ENCODE data around the gene CD59. TPM values are rescaled to one million over a fixed set of nuclear protein-coding genes. Genes with fewer than 3 reads are reported as not detected.

Gene CD59
- total RNA-seq, 4 donors from 2014 or later, result 309 to 520 (median 422) TPM

DNA sequence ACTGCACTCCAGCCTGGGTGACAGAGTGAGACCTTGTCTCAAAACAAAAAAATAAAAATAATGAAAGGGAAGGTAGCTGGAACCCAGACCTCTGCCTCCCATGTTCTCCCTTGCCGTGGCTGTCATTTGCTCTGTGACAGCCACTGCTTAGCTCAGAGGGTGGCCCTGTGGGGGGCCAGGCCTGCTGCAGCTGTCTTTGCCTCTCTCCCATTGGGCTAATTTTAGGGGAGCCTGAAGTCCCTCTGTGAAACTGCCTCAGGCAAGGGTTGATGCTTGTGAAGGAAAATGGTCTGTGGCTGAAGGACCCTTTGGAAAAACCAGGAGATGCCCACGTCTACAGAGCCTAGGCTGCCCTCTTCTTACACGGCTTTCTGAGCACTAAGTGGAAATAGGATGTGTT lies 78.5 kb downstream of the CD59 start:
- no peak overlapping the region for H3K27ac ChIP-seq
- no peak for DNase-seq (ENCODE audit: low spot score in 2 of 2)
- H3K9me3 ChIP-seq, result no peaks in the 10 kb centered on the region
- no peak overlapping the region for H3K4me3 ChIP-seq
- TF ChIP-seq EP300 (IDR thresholded peaks at IDR 0.05) (no peak), POLR2AphosphoS5 (IDR thresholded peaks at IDR 0.05) (no peak), POLR2A (IDR thresholded peaks at IDR 0.05) (no peak)
- TF ChIP-seq, protein P1, sequence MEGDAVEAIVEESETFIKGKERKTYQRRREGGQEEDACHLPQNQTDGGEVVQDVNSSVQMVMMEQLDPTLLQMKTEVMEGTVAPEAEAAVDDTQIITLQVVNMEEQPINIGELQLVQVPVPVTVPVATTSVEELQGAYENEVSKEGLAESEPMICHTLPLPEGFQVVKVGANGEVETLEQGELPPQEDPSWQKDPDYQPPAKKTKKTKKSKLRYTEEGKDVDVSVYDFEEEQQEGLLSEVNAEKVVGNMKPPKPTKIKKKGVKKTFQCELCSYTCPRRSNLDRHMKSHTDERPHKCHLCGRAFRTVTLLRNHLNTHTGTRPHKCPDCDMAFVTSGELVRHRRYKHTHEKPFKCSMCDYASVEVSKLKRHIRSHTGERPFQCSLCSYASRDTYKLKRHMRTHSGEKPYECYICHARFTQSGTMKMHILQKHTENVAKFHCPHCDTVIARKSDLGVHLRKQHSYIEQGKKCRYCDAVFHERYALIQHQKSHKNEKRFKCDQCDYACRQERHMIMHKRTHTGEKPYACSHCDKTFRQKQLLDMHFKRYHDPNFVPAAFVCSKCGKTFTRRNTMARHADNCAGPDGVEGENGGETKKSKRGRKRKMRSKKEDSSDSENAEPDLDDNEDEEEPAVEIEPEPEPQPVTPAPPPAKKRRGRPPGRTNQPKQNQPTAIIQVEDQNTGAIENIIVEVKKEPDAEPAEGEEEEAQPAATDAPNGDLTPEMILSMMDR (IDR thresholded peaks at IDR 0.05), result no peak
- peaks cover 5% of the 10 kb centered on the region for H3K4me1 ChIP-seq
- no peaks in the 10 kb centered on the region for H3K27me3 ChIP-seq
- WGBS, result 91% methylated on average over 3 of the region's 3 CpGs
- no peaks in the 10 kb centered on the region for H3K36me3 ChIP-seq

- H3K27ac ChIP-seq, result no peak overlapping the region
- DNase-seq (ENCODE audit: low spot score in 2 of 2), result no peak
- no peak overlapping the region for H3K4me3 ChIP-seq
- H3K27me3 ChIP-seq, result no peaks in the 10 kb centered on the region
- peaks cover 5% of the 10 kb centered on the region for H3K4me1 ChIP-seq
- TF ChIP-seq EP300 (IDR thresholded peaks at IDR 0.05) (no peak), POLR2A (IDR thresholded peaks at IDR 0.05) (no peak), POLR2AphosphoS5 (IDR thresholded peaks at IDR 0.05) (no peak)
- TF ChIP-seq, protein P1 (IDR thresholded peaks at IDR 0.05), result no peak
- no peaks in the 10 kb centered on the region for H3K36me3 ChIP-seq
- WGBS, result 88% methylated on average over 6 of the region's 7 CpGs
- no peaks in the 10 kb centered on the region for H3K9me3 ChIP-seq
These were observed 79.5 kb downstream of the CD59 start for GRCh38 chr11:33656768-33657167.

GRCh38 chr11:33655842-33656600 lies 80.2 kb downstream of the CD59 start:
- no peak for DNase-seq (ENCODE audit: low spot score in 2 of 2)
- Histone ChIP-seq H3K27me3 (no peaks in the 10 kb centered on the region), H3K4me1 (peaks cover 5% of the 10 kb centered on the region), H3K9me3 (no peaks in the 10 kb centered on the region), H3K36me3 (no peaks in the 10 kb centered on the region), H3K4me3 (no peak overlapping the region), H3K27ac (no peak overlapping the region)
- WGBS, result 72% methylated on average over 11 of the region's 11 CpGs
- TF ChIP-seq, protein P1 (IDR thresholded peaks at IDR 0.05), result no peak
- TF ChIP-seq POLR2AphosphoS5 (IDR thresholded peaks at IDR 0.05) (no peak), POLR2A (IDR thresholded peaks at IDR 0.05) (no peak), EP300 (IDR thresholded peaks at IDR 0.05) (no peak)

- Histone ChIP-seq H3K4me1 (peaks cover 5% of the 10 kb centered on the region), H3K27ac (no peak overlapping the region), H3K27me3 (no peaks in the 10 kb centered on the region), H3K9me3 (no peaks in the 10 kb centered on the region), H3K4me3 (no peak overlapping the region), H3K36me3 (no peaks in the 10 kb centered on the region)
- no peak for DNase-seq (ENCODE audit: low spot score in 2 of 2)
- 79% methylated on average over 6 of the region's 6 CpGs for WGBS
- TF ChIP-seq POLR2AphosphoS5 (IDR thresholded peaks at IDR 0.05) (no peak), POLR2A (IDR thresholded peaks at IDR 0.05) (no peak), EP300 (IDR thresholded peaks at IDR 0.05) (no peak)
- TF ChIP-seq, protein P1 (IDR thresholded peaks at IDR 0.05), result no peak
These were observed 81.6 kb downstream of the CD59 start for GRCh38 chr11:33654594-33654993.

Other genes starting within 250 kb of the CD59 start
- gene C11orf91, start 35.6 kb downstream of the CD59 start, total RNA-seq, result not detected
- gene FBXO3, start 38.1 kb upstream of the CD59 start, total RNA-seq, result 10 to 100 TPM; 35.4 to 47.5 (median 44.3) TPM
- 10 to 100 TPM in 1 of 4 donors, 1 to 10 TPM in 3; 2.1 to 11.1 (median 7.0) TPM for gene LMO2, start 155.7 kb upstream of the CD59 start, total RNA-seq

Measured in suprapubic skin (tissue), 4 donors.